ENCODE measurements around the gene LAD1.

DNA sequence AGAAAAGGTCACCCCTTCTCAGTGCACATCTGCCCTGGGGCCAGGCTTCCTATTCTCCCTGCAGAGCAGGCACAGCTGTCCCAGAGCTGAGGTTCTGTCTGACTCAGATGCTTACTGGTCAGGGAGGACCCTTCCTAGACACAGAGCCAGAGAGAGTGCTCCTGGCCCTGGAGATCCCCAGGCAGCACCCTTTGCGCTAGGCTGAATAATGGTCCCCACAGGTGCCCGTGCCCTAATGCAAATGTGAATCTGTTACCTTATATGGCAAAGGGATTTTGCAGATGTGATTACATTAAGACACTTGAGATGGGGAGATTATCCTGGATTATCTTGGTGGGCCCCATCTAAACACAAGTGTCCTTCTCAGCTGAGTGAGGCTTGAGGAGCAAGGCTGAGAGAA lies 25.0 kb upstream of the LAD1 start:
- TF ChIP-seq CTCF (conservative IDR thresholded peaks at IDR 0.05; ENCODE audit: low read depth, low read length) (no peak), MAZ (IDR thresholded peaks at IDR 0.05; ENCODE audit: borderline replicate concordance, low read depth, low read length) (no peak), BHLHE40 (IDR thresholded peaks at IDR 0.05; ENCODE audit: low read depth, low read length) (no peak), RFX5 (IDR thresholded peaks at IDR 0.05; ENCODE audit: low read depth, low read length) (no peak), POLR2A (IDR thresholded peaks at IDR 0.05; ENCODE audit: low read depth, low read length) (no peak)
